Prostate gland (tissue), 2 donors: ENCODE measurements around the gene XPA.

Experiments used
- POLR2A ChIP-seq: fragments of 450-650 bp; IDR thresholded peaks from one replicate; pipeline ENCODE4 v1.6.1; 2016; ENCODE audit warnings: antibody characterized with exemption, mild to moderate bottlenecking
- TF ChIP-seq, protein P1 (sequence below), 4 experiments: fragments of 200-600 bp in 2 of 4; fragments of 450-650 bp in 2 of 4; sonication (generic) in 2 of 4; IDR thresholded peaks; 1 replicate in 3 of 4; 2 replicates in 1 of 4; pipeline ENCODE4 v1.5.1; 2016 to 2019; ENCODE audit warnings: antibody characterized with exemption in 4 of 4, mild to moderate bottlenecking in 2 of 4, moderate library complexity in 2 of 4

DNA sequence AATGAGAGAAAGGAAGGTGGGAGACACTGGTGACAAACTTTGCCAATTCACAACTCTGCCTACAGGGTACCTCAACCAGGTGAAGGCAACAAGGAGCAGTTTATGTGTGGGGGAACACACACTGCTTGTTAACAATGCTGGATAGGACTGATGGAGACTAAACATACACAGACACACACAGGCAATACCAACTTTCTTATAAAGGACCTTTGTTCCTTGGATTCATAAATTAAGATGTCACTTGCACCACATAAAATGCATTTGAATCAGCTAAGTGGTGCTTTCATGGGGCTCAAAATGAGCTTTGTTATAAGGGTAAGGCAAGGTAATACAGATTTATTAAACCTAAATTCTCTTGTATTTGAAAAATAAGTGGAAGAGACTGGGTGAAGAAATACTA lies 68.0 kb downstream of the XPA start:
- TF ChIP-seq, protein P1, sequence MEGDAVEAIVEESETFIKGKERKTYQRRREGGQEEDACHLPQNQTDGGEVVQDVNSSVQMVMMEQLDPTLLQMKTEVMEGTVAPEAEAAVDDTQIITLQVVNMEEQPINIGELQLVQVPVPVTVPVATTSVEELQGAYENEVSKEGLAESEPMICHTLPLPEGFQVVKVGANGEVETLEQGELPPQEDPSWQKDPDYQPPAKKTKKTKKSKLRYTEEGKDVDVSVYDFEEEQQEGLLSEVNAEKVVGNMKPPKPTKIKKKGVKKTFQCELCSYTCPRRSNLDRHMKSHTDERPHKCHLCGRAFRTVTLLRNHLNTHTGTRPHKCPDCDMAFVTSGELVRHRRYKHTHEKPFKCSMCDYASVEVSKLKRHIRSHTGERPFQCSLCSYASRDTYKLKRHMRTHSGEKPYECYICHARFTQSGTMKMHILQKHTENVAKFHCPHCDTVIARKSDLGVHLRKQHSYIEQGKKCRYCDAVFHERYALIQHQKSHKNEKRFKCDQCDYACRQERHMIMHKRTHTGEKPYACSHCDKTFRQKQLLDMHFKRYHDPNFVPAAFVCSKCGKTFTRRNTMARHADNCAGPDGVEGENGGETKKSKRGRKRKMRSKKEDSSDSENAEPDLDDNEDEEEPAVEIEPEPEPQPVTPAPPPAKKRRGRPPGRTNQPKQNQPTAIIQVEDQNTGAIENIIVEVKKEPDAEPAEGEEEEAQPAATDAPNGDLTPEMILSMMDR (IDR thresholded peaks at IDR 0.05), result no peak
- TF ChIP-seq POLR2A, result no peak
